AG09309 (cell line): ENCODE data around the gene CTSD.

Experiments used
- DNase-seq: peaks from one replicate; pipeline ENCODE4 v3.0.0-alpha.2; 2010; ENCODE audit warnings: low read depth
- H3K4me3 ChIP-seq: 2 replicates; pipeline ENCODE4 v1.5.1; 2011; ENCODE audit warnings: mild to moderate bottlenecking, low read depth, low read length, moderate library complexity; ENCODE audit not compliant: control insufficient read depth
- CTCF ChIP-seq: IDR thresholded peaks from 2 replicates; pipeline ENCODE4 v1.5.1; 2011; ENCODE audit warnings: mild to moderate bottlenecking, low read depth, low read length, inconsistent platforms; ENCODE audit not compliant: insufficient read depth, control insufficient read depth; ENCODE audit errors: missing control alignments

CTSD gene

GRCh38 chr11:1761857-1762536 lies 1.7 kb downstream of the CTSD start:
- H3K4me3 ChIP-seq, result no peak overlapping the region
- DNase-seq, result no peak
- TF ChIP-seq CTCF, result no peak

GRCh38 chr11:1761110-1761856 lies 2.4 kb downstream of the CTSD start:
- DNase-seq, result no peak
- no peak for TF ChIP-seq CTCF
- H3K4me3 ChIP-seq, result no peak overlapping the region

GRCh38 chr11:1760351-1761109 lies 3.2 kb downstream of the CTSD start:
- TF ChIP-seq CTCF, result no peak
- no peak overlapping the region for H3K4me3 ChIP-seq
- no peak for DNase-seq

- no peak for TF ChIP-seq CTCF
- no peak overlapping the region for H3K4me3 ChIP-seq
- no peak for DNase-seq
These were observed 3.9 kb downstream of the CTSD start for GRCh38 chr11:1759851-1760220.

- DNase-seq, result no peak
- no peak overlapping the region for H3K4me3 ChIP-seq
- no peak for TF ChIP-seq CTCF
These were observed 4.4 kb downstream of the CTSD start for GRCh38 chr11:1759151-1759850.

- H3K4me3 ChIP-seq, result no peak overlapping the region
- no peak for TF ChIP-seq CTCF
- DNase-seq, result no peak
These were observed 5.0 kb downstream of the CTSD start for GRCh38 chr11:1758611-1759150.
